AG04450 (cell line): ENCODE results near the gene COBL. TPM values are rescaled to one million over a fixed set of nuclear protein-coding genes. Genes with fewer than 3 reads are reported as not detected.

ENCODE experiments used
- CTCF ChIA-PET: fragments of 300-600, 350-600 bp; formaldehyde crosslinking; extraction: SDS; loops from one replicate; lab custom pipeline; 2022; ENCODE audit warnings: antibody characterized with exemption, inconsistent platforms; lab: Charles Lee
- POLR2A ChIA-PET: fragments of 350-600 bp; formaldehyde crosslinking; extraction: SDS; loops from one replicate; lab custom pipeline; 2021; ENCODE audit warnings: antibody characterized with exemption, inconsistent platforms; lab: Yijun Ruan, JAX
- DNase-seq: peaks from one replicate; pipeline ENCODE4 v3.0.0-alpha.2; 2011; ENCODE audit warnings: low read depth, low spot score
- H3K27ac ChIP-seq: one replicate; pipeline ENCODE4 v1.5.1; 2012; ENCODE audit warnings: low read depth, low read length, control low read depth
- H3K27me3 ChIP-seq: one replicate; pipeline ENCODE4 v1.6.0; 2012; ENCODE audit warnings: low read length; ENCODE audit not compliant: control insufficient read depth, insufficient read depth
- H3K4me3 ChIP-seq: 2 replicates; pipeline ENCODE4 v1.5.1; 2011; ENCODE audit warnings: mild to moderate bottlenecking, low read depth, low read length, control low read depth
- H3K9me3 ChIP-seq: 2 replicates; pipeline ENCODE4 v1.5.1; 2012; ENCODE audit warnings: low read length; ENCODE audit not compliant: control insufficient read depth, insufficient read depth
- CTCF ChIP-seq: IDR thresholded peaks from 2 replicates; pipeline ENCODE4 v1.5.1; 2011; ENCODE audit warnings: low read depth, low read length, control low read depth, inconsistent platforms
- polyA plus RNA-seq: library from polyadenylated mRNA; depleted of rRNA; stranded (reverse); fragments of >200 nt; gene quantifications from 2 replicates; pipeline ENCODE4 v1.2.3, GENCODE V29; 2011

Gene COBL
- polyA plus RNA-seq, 1 experiment = 0.06 TPM

DNA sequence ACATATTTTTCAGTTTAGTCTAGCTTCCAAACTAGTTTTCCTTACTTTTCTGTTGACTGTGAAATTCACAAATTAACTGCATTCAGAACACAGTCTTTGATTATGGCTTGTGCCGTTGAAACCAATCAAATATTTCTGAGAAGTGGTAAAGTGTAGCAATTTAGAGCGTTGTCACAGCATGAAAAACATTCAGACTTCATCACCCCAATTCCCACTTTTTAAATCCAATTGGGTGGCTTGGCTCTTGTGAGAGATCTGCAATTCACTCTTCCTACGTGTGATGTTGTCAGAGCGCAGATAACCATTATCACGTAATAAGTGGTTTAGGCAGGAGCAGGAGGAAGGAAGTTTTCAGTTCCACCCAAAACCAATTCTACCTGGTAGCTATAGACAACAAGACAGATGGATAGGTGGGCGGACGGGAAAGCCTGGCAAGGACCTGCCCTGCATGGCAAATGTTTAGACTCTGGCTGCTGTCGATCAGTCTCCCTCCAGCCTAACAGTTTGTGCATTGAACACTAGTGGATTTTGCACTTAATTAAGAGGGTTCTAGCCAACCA, 8.9 kb downstream of the COBL start:
- POLR2A ChIA-PET = no interaction called here

GRCh38 chr7:51306761-51307160, 9.8 kb downstream of the COBL start:
- TF ChIP-seq CTCF = no peak
- peaks cover 2% of the 10 kb centered on the region; the same call in 1 of the 2 replicates for H3K9me3 ChIP-seq
- no peak for DNase-seq
- H3K27me3 ChIP-seq = no peaks in the 10 kb centered on the region
- CTCF ChIA-PET = no interaction called here
- no peak overlapping the region for H3K27ac ChIP-seq
- POLR2A ChIA-PET = no interaction called here
- no peak overlapping the region for H3K4me3 ChIP-seq

More for the DNA sequence above, 8.9 kb downstream of the COBL start:
- Histone ChIP-seq H3K27me3 (no peaks in the 10 kb centered on the region), H3K27ac (no peak overlapping the region), H3K4me3 (no peak overlapping the region), H3K9me3 (no peaks in the 10 kb centered on the region)
- no peak for TF ChIP-seq CTCF
- DNase-seq = no peak
- CTCF ChIA-PET = no interaction called here

GRCh38 chr7:51304729-51305128, 11.9 kb downstream of the COBL start:
- no peak for TF ChIP-seq CTCF
- no peaks in the 10 kb centered on the region for H3K27me3 ChIP-seq
- no peak overlapping the region for H3K4me3 ChIP-seq
- DNase-seq = no peak
- CTCF ChIA-PET = no interaction called here
- peaks cover 12% of the 10 kb centered on the region for H3K9me3 ChIP-seq
- POLR2A ChIA-PET = no interaction called here
- H3K27ac ChIP-seq = no peak overlapping the region

- no peaks in the 10 kb centered on the region for H3K27me3 ChIP-seq
- H3K4me3 ChIP-seq = no peak overlapping the region
- POLR2A ChIA-PET = no interaction called here
- TF ChIP-seq CTCF = no peak
- peaks cover 12% of the 10 kb centered on the region for H3K9me3 ChIP-seq
- H3K27ac ChIP-seq = no peak overlapping the region
- CTCF ChIA-PET = no interaction called here
- no peak for DNase-seq
These were observed 13.5 kb downstream of the COBL start for GRCh38 chr7:51303142-51303525.

DNA sequence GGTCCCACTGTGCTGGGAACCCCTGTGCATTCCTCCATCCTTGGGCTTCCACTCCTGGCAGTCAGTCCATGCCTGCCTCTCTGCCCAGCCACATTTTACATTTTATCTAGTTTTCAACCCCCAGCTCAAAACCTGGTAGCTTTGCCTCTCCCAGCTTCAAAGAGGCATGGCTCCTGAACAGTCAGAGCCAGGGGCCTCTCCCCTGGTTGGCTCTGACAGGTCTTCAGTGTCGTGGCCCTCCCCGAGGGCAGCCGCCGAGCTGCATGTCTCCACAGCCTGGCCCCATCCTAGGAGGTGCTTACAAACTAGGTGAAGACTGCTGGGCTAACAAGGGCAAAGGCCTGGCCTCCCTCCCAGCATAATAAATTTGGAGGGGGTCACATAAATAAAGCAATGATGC, 14.8 kb downstream of the COBL start:
- ChIA-PET CTCF (no interaction called here), POLR2A (no interaction called here)
- H3K9me3 ChIP-seq = peaks cover 12% of the 10 kb centered on the region
- no peak for DNase-seq
- no peak overlapping the region for H3K4me3 ChIP-seq
- H3K27ac ChIP-seq = no peak overlapping the region
- no peak for TF ChIP-seq CTCF
- H3K27me3 ChIP-seq = no peaks in the 10 kb centered on the region
